ENCODE data around the gene CRTAC1. TPM values are rescaled to one million over a fixed set of nuclear protein-coding genes. Genes with fewer than 3 reads are reported as not detected.

The CRTAC1 gene
- total and polyA plus RNA-seq, 4 donors = 0.14 to 0.33 (median 0.26) TPM

DNA sequence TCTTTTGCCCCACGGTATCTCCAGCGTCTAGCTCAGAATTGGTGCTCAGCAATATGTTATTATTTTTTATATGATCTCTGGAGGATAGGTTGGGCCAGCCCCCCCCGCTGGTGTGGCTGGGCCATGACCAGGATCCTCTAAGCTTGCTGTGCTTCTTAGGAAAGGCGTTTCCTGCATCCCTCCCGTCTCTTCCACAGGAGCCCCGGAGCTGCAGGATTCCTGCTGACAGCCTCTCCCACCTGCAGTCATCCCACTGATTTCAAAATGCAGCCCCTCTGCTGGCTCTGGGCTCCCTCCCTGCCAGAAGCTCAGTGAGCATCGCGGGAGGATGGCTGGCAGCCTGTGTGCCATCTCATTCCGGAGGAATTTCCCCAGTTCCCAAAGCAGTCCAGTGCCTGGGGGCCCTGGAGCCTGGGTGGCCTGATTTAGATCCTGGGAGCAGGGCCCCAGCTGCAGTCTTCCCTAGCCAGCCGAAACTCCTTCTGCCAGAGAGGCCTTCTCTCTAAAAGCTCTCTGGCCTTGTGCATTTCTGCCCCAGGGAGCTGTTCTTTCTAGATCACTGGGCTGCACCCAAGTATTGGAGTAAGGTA, 202.6 kb downstream of the CRTAC1 start (continued):
- TF ChIP-seq, protein P1, sequence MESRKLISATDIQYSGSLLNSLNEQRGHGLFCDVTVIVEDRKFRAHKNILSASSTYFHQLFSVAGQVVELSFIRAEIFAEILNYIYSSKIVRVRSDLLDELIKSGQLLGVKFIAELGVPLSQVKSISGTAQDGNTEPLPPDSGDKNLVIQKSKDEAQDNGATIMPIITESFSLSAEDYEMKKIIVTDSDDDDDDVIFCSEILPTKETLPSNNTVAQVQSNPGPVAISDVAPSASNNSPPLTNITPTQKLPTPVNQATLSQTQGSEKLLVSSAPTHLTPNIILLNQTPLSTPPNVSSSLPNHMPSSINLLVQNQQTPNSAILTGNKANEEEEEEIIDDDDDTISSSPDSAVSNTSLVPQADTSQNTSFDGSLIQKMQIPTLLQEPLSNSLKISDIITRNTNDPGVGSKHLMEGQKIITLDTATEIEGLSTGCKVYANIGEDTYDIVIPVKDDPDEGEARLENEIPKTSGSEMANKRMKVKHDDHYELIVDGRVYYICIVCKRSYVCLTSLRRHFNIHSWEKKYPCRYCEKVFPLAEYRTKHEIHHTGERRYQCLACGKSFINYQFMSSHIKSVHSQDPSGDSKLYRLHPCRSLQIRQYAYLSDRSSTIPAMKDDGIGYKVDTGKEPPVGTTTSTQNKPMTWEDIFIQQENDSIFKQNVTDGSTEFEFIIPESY (IDR thresholded peaks at IDR 0.05) = no peak

DNA sequence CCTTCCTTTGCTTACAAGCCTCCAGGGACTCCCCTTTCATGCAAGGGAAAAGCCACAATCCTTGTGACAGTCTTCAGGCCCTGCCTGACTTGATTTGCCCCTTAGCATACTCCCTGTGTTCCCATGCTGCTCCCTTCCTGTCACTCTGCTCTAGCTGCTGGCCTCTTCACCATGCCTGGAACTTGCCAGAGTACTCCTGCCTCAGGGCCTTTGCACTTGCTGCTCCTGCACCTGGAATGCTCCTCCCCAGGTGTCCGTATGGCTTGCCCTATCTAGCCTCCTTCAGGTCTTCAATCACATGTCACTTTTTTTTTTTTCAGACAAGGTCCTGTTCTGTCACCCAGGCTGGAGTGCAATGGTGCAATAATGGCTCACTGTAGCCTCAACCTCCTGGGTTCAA, 203.5 kb downstream of the CRTAC1 start:
- Histone ChIP-seq H3K4me3 (ENCODE audit: low read depth in 1 of 3, low read length in 3 of 3) (no peak overlapping the region), H3K9me3 (ENCODE audit: control insufficient read depth in 4 of 4, low read length in 3 of 4) (no peaks in the 10 kb centered on the region), H3K9ac (ENCODE audit: low read depth in 1 of 2, low read length in 2 of 2) (no peak overlapping the region), H3K27ac (ENCODE audit: low read depth in 1 of 2, low read length in 2 of 2) (no peak overlapping the region), H3K36me3 (ENCODE audit: control insufficient read depth in 4 of 4, insufficient read depth in 3 of 4, low read depth in 1 of 4, low read length in 3 of 4) (no peaks in the 10 kb centered on the region), H3K4me1 (ENCODE audit: control insufficient read depth in 4 of 4, insufficient read depth in 4 of 4, low read length in 3 of 4) (no peaks in the 10 kb centered on the region), H3K27me3 (ENCODE audit: control insufficient read depth in 4 of 4, insufficient read depth in 4 of 4, low read length in 3 of 4) (peaks cover 0 to 4% (median 1%) of the 10 kb centered on the region in 4 donors)
- no peak for TF ChIP-seq GABPA (IDR thresholded peaks at IDR 0.05 in 1 of 2, conservative IDR thresholded peaks at IDR 0.05 in 1 of 2)
- TF ChIP-seq JUND (IDR thresholded peaks at IDR 0.05) = no peak
- no peak for TF ChIP-seq FOXA2 (IDR thresholded peaks at IDR 0.05)
- TF ChIP-seq, protein P2, sequence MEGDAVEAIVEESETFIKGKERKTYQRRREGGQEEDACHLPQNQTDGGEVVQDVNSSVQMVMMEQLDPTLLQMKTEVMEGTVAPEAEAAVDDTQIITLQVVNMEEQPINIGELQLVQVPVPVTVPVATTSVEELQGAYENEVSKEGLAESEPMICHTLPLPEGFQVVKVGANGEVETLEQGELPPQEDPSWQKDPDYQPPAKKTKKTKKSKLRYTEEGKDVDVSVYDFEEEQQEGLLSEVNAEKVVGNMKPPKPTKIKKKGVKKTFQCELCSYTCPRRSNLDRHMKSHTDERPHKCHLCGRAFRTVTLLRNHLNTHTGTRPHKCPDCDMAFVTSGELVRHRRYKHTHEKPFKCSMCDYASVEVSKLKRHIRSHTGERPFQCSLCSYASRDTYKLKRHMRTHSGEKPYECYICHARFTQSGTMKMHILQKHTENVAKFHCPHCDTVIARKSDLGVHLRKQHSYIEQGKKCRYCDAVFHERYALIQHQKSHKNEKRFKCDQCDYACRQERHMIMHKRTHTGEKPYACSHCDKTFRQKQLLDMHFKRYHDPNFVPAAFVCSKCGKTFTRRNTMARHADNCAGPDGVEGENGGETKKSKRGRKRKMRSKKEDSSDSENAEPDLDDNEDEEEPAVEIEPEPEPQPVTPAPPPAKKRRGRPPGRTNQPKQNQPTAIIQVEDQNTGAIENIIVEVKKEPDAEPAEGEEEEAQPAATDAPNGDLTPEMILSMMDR (IDR thresholded peaks at IDR 0.05; ENCODE audit: low read depth, low read length, missing input control) = no peak
- no peak for TF ChIP-seq HNF4G (IDR thresholded peaks at IDR 0.05)
- TF ChIP-seq RAD21 (IDR thresholded peaks at IDR 0.05) = no peak
- TF ChIP-seq, protein P3, sequence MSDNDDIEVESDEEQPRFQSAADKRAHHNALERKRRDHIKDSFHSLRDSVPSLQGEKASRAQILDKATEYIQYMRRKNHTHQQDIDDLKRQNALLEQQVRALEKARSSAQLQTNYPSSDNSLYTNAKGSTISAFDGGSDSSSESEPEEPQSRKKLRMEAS (IDR thresholded peaks at IDR 0.05) = no peak
- TF ChIP-seq, protein P4, sequence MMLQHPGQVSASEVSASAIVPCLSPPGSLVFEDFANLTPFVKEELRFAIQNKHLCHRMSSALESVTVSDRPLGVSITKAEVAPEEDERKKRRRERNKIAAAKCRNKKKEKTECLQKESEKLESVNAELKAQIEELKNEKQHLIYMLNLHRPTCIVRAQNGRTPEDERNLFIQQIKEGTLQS (IDR thresholded peaks at IDR 0.05) = no peak
- TF ChIP-seq, protein P1 (IDR thresholded peaks at IDR 0.05) = no peak
- TF ChIP-seq SP1 (IDR thresholded peaks at IDR 0.05) = no peak
- TF ChIP-seq NR2F2 (IDR thresholded peaks at IDR 0.05) = no peak
- no peak for TF ChIP-seq YY1 (IDR thresholded peaks at IDR 0.05)
- TF ChIP-seq TAF1 (conservative IDR thresholded peaks at IDR 0.05) = no peak
- no peak for TF ChIP-seq HNF4A (conservative IDR thresholded peaks at IDR 0.05)
- TF ChIP-seq EGR1 (IDR thresholded peaks at IDR 0.05; ENCODE audit: low read depth in 2 of 2) = no peak
- TF ChIP-seq FOXA1 (IDR thresholded peaks at IDR 0.05) = no peak
- TF ChIP-seq RXRA (IDR thresholded peaks at IDR 0.05) = no peak
- TF ChIP-seq, protein P5, sequence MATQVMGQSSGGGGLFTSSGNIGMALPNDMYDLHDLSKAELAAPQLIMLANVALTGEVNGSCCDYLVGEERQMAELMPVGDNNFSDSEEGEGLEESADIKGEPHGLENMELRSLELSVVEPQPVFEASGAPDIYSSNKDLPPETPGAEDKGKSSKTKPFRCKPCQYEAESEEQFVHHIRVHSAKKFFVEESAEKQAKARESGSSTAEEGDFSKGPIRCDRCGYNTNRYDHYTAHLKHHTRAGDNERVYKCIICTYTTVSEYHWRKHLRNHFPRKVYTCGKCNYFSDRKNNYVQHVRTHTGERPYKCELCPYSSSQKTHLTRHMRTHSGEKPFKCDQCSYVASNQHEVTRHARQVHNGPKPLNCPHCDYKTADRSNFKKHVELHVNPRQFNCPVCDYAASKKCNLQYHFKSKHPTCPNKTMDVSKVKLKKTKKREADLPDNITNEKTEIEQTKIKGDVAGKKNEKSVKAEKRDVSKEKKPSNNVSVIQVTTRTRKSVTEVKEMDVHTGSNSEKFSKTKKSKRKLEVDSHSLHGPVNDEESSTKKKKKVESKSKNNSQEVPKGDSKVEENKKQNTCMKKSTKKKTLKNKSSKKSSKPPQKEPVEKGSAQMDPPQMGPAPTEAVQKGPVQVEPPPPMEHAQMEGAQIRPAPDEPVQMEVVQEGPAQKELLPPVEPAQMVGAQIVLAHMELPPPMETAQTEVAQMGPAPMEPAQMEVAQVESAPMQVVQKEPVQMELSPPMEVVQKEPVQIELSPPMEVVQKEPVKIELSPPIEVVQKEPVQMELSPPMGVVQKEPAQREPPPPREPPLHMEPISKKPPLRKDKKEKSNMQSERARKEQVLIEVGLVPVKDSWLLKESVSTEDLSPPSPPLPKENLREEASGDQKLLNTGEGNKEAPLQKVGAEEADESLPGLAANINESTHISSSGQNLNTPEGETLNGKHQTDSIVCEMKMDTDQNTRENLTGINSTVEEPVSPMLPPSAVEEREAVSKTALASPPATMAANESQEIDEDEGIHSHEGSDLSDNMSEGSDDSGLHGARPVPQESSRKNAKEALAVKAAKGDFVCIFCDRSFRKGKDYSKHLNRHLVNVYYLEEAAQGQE (IDR thresholded peaks at IDR 0.05) = no peak
- DNase-seq (ENCODE audit: low spot score) = no peak
- 74% methylated on average over 1 of the region's 1 CpG for WGBS

Measured in liver (tissue), 9 donors.